ENCODE data around the gene USP28.

- TF ChIP-seq KDM5A (IDR thresholded peaks at IDR 0.05; ENCODE audit: low read length) (no peak), CTCF (IDR thresholded peaks at IDR 0.05; ENCODE audit: control extremely low read depth in 1 of 3, insufficient read depth in 1 of 3, low read depth in 1 of 3, low read length in 3 of 3) (no peak), NRF1 (IDR thresholded peaks at IDR 0.05; ENCODE audit: low read depth, low read length) (no peak), EP300 (IDR thresholded peaks at IDR 0.05; ENCODE audit: borderline replicate concordance in 1 of 2, low read depth in 2 of 2, low read length in 2 of 2) (no peak), EGR1 (IDR thresholded peaks at IDR 0.05; ENCODE audit: borderline replicate concordance, low read depth, low read length) (no peak), CTBP2 (IDR thresholded peaks at IDR 0.05; ENCODE audit: borderline replicate concordance, insufficient read depth, insufficient read length, low read length) (no peak), USF2 (IDR thresholded peaks at IDR 0.05; ENCODE audit: low read length) (no peak), EZH2 (IDR thresholded peaks at IDR 0.05; ENCODE audit: low read depth, low read length, severe bottlenecking) (no peak), BCL11A (IDR thresholded peaks at IDR 0.05; ENCODE audit: low read depth in 2 of 2, low read length in 2 of 2) (no peak)
Observed at GRCh38 chr11:113923572-113923971, 48.2 kb upstream of the USP28 start.

All from H1 (cell line).